ENCODE results near the gene GPRIN3.

The GPRIN3 gene

DNA sequence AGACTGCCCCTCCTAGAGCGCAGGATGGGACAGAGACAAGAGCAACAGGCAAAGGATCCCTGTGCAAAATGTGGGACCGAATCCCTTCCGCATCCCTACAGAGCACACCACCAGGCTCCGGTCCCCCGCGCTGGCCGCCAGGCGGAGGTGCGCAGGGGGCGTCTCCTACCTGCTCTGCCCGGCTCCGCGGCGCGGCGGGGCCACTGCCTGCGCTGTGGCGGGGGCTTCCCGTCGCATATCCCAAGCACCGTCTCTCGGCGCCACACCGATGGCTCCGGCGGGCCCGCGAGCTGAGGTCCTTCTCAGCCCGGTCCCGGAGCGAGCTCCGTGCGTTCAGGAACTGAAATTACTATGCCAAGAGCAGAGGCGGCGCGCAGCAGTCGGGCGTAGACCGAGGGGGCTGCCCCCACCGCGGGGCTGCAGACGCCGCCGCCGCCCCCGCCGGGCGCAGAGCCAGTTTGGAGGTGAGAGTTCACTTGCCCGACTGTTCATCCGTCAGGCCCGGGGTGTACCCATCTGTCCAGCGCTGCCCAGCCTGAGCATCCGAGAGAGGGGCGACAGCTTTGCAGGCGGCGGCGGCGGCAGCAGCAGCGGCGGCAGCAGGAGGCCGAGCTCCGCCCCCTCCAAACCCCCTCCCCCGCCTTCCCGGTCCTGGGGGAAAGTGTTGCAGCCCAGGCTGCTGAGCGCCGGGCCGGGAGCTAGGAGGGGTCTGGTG is at the start of gene GPRIN3:
TSS of gene GPRIN3 (minus strand) at position 355 of the 715 bp plus-strand sequence. CDS start 57,690 bp downstream, outside the sequence.
- in situ Hi-C loops (cut with HindIII; ENCODE audit: low sequenced_read_pairs) = no loop called here

DNA sequence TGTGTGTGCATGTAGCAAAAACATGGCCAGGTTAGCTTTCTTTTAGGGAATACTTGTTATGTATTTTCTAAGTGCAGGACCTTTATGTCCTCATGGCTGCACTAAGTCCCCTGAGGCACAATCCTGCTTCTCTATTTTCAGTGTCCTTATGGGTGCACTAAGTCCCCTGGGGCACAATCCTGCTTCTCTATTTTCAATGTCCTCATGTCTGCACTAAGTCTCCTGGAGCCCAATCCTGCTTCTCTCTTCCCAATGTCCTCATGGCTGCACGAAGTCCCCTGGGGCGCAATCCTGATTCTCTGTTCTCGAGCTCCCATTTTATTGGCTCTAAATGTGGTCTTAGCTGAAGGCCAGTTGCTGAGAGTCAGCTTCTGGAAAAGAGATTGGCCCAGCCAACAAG is 49.7 kb upstream of the GPRIN3 start:
- in situ Hi-C loops (cut with HindIII; ENCODE audit: low sequenced_read_pairs) = no loop called here

DNA sequence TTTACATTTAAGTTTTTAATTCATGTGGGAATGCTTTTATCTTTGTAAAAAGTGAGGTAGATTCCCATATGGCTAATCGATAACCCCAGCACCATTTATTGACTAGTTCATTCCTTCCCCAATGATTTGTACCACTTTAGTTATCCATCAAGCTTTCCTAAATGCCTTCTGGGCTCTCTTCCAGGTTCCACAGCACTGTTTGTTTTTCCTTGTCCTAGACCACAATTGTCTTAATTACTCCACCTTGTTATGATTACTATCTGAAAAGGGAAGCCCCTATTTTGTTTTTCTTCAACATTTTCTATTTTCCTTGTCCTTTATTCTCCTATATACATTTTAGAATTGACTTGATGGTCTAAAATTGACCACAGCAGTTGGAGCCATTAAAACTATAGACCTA is 48.5 kb upstream of the GPRIN3 start:
- in situ Hi-C loops (cut with HindIII; ENCODE audit: low sequenced_read_pairs) = no loop called here

DNA sequence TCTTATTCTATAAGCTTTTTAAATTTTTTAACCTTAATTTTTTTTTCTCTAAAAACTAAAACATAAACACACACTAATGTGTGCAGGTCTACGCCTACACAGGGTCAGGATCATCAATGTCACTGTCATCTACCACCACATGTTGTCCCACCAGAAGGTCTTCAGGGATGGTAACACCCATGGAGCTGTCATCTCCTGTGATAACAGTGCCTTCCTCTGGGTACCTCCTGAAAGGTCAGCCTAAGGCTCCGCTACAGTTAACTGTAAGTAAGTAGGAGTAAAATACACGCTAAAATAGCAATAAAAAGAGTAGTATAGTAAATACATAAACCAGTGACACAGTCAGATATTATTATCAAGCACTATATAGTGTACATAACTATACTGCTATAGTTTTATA is 45.9 kb upstream of the GPRIN3 start:
- in situ Hi-C loops (cut with HindIII; ENCODE audit: low sequenced_read_pairs) = no loop called here

DNA sequence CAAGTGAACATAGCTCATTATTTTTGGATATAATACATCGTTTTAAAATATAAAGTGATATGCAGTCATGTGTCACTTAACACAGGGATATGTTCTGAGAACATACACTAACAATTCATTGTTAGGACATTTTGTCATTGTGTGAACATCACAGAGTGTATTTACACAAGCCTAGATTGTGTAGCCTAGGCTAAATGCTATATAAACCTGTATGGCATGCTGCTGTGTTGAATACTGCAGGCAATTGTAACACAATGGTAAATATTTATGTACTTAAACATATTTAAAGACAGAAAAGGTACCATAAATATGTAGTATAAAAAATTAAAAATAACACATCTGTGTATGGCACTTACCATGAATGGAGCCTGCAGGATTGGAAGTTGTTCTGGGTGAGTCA is 44.9 kb upstream of the GPRIN3 start:
- in situ Hi-C loops (cut with HindIII; ENCODE audit: low sequenced_read_pairs) = no loop called here

GRCh38 chr4:89351201-89351600 is 43.6 kb upstream of the GPRIN3 start:
- in situ Hi-C loops (cut with HindIII; ENCODE audit: low sequenced_read_pairs) = no loop called here

GRCh38 chr4:89347363-89348025 is 39.9 kb upstream of the GPRIN3 start:
- in situ Hi-C loops (cut with HindIII; ENCODE audit: low sequenced_read_pairs) = no loop called here

GRCh38 chr4:89344571-89344970 is 37.0 kb upstream of the GPRIN3 start:
- in situ Hi-C loops (cut with HindIII; ENCODE audit: low sequenced_read_pairs) = no loop called here

DNA sequence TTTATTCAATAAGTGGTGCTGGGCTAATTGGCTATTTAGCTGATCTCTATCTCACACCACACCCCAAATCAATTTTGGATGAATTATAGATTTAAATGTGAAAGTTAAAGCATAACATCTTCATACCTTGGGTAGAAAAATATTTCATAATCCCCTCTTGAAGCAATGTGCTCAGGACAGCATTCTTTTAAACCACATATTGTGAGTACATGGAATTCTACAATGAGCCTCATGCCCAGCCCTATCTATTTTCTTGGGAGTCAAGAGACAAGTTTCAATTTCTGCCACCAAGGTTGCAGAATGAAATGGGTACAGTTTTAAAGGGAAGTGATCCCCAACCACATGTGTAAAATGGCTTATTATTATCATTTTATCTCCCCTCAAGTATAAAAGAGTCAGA is 30.6 kb upstream of the GPRIN3 start:
- in situ Hi-C loops (cut with HindIII; ENCODE audit: low sequenced_read_pairs) = no loop called here

GRCh38 chr4:89337681-89338080 is 30.1 kb upstream of the GPRIN3 start:
- in situ Hi-C loops (cut with HindIII; ENCODE audit: low sequenced_read_pairs) = no loop called here

- in situ Hi-C loops (cut with HindIII; ENCODE audit: low sequenced_read_pairs) = no loop called here
Measured at GRCh38 chr4:89336818-89337420, 29.3 kb upstream of the GPRIN3 start.

GRCh38 chr4:89334830-89335229 is 27.2 kb upstream of the GPRIN3 start:
- in situ Hi-C loops (cut with HindIII; ENCODE audit: low sequenced_read_pairs) = loop anchor here (5.0 kb wide), 1 partner anchor 42 kb away; no protein-coding TSS in a partner anchor

DNA sequence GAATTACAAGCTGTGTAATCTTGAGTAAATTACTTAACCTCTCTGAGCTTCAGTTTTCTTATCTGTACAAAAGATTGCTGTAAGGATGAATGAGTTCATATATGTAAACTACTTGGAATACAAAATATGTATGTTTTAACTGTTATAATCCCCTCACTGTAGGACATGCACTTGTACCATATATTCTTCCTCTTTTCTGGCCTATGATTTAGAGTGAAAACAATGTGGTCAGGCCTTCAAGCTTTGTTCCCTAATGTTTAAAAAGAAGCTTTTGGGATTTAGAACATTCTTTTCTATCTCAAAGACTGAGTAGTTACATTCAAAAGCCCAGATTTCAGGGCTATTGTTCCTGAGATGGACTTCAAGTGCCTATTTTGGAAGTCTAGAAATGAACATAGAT is 26.7 kb upstream of the GPRIN3 start:
- in situ Hi-C loops (cut with HindIII; ENCODE audit: low sequenced_read_pairs) = loop anchor here (5.0 kb wide), 1 partner anchor 43 kb away; no protein-coding TSS in a partner anchor

GRCh38 chr4:89331686-89332544 is 24.3 kb upstream of the GPRIN3 start:
- in situ Hi-C loops (cut with HindIII; ENCODE audit: low sequenced_read_pairs) = loop anchor here (5.0 kb wide), 1 partner anchor 45 kb away; no protein-coding TSS in a partner anchor

DNA sequence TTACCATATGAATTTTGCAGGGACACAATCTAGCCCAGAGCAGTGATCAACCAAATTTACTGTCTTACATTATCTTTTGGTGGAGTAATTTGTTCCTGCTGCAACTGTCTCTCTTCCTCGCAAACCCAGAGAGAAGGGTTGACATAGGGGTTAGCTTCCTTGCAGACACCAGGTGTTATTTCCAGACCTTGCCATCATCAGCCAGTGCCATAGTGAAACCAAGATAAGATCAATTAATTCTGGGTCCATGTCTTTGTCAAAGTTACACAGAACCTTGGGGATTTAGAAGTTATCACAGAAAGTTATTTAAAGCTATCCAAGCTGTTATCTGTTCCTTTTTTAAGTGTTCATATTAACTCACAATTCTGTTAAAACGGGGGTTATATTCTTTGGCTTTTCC is 23.6 kb upstream of the GPRIN3 start:
- in situ Hi-C loops (cut with HindIII; ENCODE audit: low sequenced_read_pairs) = loop anchor here (5.0 kb wide), 1 partner anchor 46 kb away; no protein-coding TSS in a partner anchor

- in situ Hi-C loops (cut with HindIII; ENCODE audit: low sequenced_read_pairs) = no loop called here
Measured at GRCh38 chr4:89329280-89329679, 21.7 kb upstream of the GPRIN3 start.

GRCh38 chr4:89324671-89325070 is 17.1 kb upstream of the GPRIN3 start:
- in situ Hi-C loops (cut with HindIII; ENCODE audit: low sequenced_read_pairs) = no loop called here

DNA sequence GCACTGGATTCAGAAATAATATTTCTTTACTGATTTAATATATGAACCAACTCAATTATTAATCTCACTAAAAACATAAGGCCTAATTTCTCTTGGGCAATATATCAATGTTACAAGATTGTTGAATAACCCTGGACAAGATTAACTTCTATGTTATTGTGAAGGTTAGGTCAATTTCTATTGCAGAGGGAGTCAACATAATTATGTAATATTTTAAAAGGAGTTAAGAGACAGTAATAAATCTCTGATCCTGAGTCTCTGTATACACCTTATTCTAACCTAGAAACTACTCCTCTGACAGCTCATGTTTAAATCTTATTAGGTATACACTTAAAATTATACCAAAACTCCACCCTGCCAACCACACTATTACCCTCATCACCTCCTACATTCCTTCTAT is 15.1 kb upstream of the GPRIN3 start:
- in situ Hi-C loops (cut with HindIII; ENCODE audit: low sequenced_read_pairs) = no loop called here

DNA sequence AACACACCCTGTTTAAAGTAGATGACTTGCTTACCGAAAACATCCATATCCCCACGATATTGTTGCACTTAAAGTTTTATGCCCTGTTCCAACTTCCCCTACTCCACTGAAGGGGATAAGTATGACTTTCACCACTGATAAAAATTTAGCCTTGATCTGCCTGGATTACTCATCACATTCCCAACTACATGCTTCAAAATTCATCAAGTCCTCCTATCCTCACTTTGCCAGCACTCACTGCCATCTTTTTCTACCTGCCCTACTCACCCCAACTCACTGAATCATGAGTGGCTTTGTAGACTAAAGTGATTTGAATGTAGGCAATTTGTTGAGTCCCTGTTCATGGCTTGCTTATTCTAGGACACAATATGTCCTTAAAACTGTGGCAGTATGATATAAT is 12.2 kb upstream of the GPRIN3 start:
- in situ Hi-C loops (cut with HindIII; ENCODE audit: low sequenced_read_pairs) = no loop called here

DNA sequence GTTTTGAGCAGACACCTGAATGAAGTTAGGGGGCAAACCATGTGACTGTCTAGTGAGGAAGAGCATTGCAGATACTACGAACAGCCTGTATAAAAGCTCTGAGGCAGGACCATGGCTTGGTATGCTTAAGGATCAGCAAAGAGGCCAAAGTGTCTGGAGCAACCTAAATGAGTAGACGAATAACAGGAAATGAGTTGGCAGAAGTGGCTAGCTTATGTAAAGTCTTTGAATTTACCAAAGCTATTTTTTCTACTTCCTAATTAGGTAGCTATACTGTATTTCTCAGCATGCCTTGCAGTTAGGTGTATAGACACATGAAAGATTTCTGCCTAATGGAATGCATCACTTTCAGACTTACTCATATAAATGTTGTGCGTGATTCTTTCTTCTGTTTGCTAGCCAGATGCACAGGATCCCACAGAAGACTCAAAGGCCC is 9.3 kb upstream of the GPRIN3 start:
- in situ Hi-C loops (cut with HindIII; ENCODE audit: low sequenced_read_pairs) = no loop called here

- in situ Hi-C loops (cut with HindIII; ENCODE audit: low sequenced_read_pairs) = no loop called here
Measured at GRCh38 chr4:89316211-89316610, 8.6 kb upstream of the GPRIN3 start.

All from endothelial cell of hepatic sinusoid (primary cell).